Gastrocnemius medialis (tissue), 4 donors: ENCODE data around the gene CTAGE15.
"Not testable (repeated sequence)": the region's sequence is repeated elsewhere in the genome, so short reads cannot be mapped to it uniquely, and the experiment has no call there.

Experiments used
- CTCF ChIP-seq, 5 experiments: fragments of 450-650 bp in 3 of 5; fragments of 200-600 bp in 2 of 5; sonication (generic) in 2 of 5; IDR thresholded peaks in 4 of 5; conservative IDR thresholded peaks in 1 of 5; 1 replicate in 4 of 5; 2 replicates in 1 of 5; pipeline ENCODE4 v1.5.1; 2016 to 2019; ENCODE audit warnings: antibody characterized with exemption in 5 of 5, mild to moderate bottlenecking in 3 of 5, moderate library complexity in 3 of 5
- POLR2A ChIP-seq, 2 donors: fragments of 450-650 bp; IDR thresholded peaks; one replicate each; pipeline ENCODE4 v1.6.1; 2017; ENCODE audit warnings: antibody characterized with exemption in 2 of 2, mild to moderate bottlenecking in 2 of 2, moderate library complexity in 2 of 2

GRCh38 chr7:143588183-143588582 is 16.6 kb downstream of the CTAGE15 start:
- not testable (repeated sequence) for TF ChIP-seq CTCF (IDR thresholded peaks at IDR 0.05 in 4 of 5, conservative IDR thresholded peaks at IDR 0.05 in 1 of 5); POLR2A (IDR thresholded peaks at IDR 0.05)
